OCI-LY7 (cell line): ENCODE results near the gene CRABP2. TPM values are rescaled to one million over a fixed set of nuclear protein-coding genes. Genes with fewer than 3 reads are reported as not detected.

Experiments
- BruUV-seq: library from RNA; stranded (reverse); fragments of 400-500 nt; replicated peaks from 2 replicates; lab custom pipeline; 2021; lab: Mats Ljungman, UMichigan
- CTCF ChIA-PET: fragments of 300-600 bp; sonication (Branson Sonifier 250); formaldehyde crosslinking; loops from one replicate; lab custom pipeline; 2022; ENCODE audit warnings: antibody characterized with exemption; ENCODE audit not compliant: unreplicated experiment; lab: Charles Lee
- POLR2A ChIA-PET: fragments of 300-600 bp; sonication (Branson Sonifier 250); formaldehyde crosslinking; loops from one replicate; lab custom pipeline; 2022; ENCODE audit warnings: antibody characterized with exemption; lab: Charles Lee
- DNase-seq: peaks from one replicate; pipeline ENCODE4 v3.0.0-alpha.2; 2015; ENCODE audit warnings: low spot score
- H2AFZ ChIP-seq: fragments of 200-600 bp; sonication (generic), shearing (Covaris generic); 2 replicates; pipeline ENCODE4 v1.6.1; 2014; ENCODE audit warnings: mild to moderate bottlenecking, antibody characterized with exemption, low read length, moderate library complexity
- H3K27ac ChIP-seq: fragments of 200-600 bp; sonication (generic); 2 replicates; pipeline ENCODE4 v1.5.1; 2014; ENCODE audit warnings: mixed run types, low read depth, mild to moderate bottlenecking, moderate library complexity, low read length, inconsistent platforms; ENCODE audit not compliant: poor library complexity, severe bottlenecking
- H3K36me3 ChIP-seq: fragments of 200-600 bp; sonication (generic); 2 replicates; pipeline ENCODE4 v1.6.1; 2014; ENCODE audit warnings: mild to moderate bottlenecking, antibody characterized with exemption, low read length, moderate library complexity, mixed read lengths; ENCODE audit not compliant: insufficient read depth
- H3K4me1 ChIP-seq: fragments of 200-600 bp; sonication (generic); 2 replicates; pipeline ENCODE4 v1.5.1; 2014; ENCODE audit warnings: mild to moderate bottlenecking, low read length; ENCODE audit not compliant: insufficient read depth, poor library complexity, severe bottlenecking
- H3K4me2 ChIP-seq: fragments of 200-600 bp; sonication (generic); 2 replicates; pipeline ENCODE4 v1.6.1; 2014; ENCODE audit warnings: mild to moderate bottlenecking, low read length
- H3K4me3 ChIP-seq: fragments of 200-600 bp; sonication (generic); 2 replicates; pipeline ENCODE4 v1.5.1; 2014; ENCODE audit warnings: mild to moderate bottlenecking, low read depth, low read length; ENCODE audit not compliant: poor library complexity, severe bottlenecking
- H3K79me2 ChIP-seq: fragments of 200-600 bp; sonication (generic); 2 replicates; pipeline ENCODE4 v1.6.1; 2016; ENCODE audit warnings: low read depth, mild to moderate bottlenecking, low read length, moderate library complexity, mixed read lengths; ENCODE audit not compliant: insufficient read depth
- H3K9me2 ChIP-seq: fragments of 200-600 bp; sonication (generic); 2 replicates; pipeline ENCODE4 v1.6.1; 2016; ENCODE audit warnings: mild to moderate bottlenecking, low read length, mixed read lengths; ENCODE audit not compliant: insufficient read depth
- H3K9me3 ChIP-seq: fragments of 200-600 bp; sonication (generic); 2 replicates; pipeline ENCODE4 v1.6.1; 2014; ENCODE audit warnings: mild to moderate bottlenecking, mixed run types, low read length, mixed read lengths
- H4K20me1 ChIP-seq: fragments of 200-600 bp; sonication (generic); 2 replicates; pipeline ENCODE4 v1.6.1; 2014; ENCODE audit warnings: mild to moderate bottlenecking, antibody characterized with exemption, low read length, moderate library complexity, mixed read lengths; ENCODE audit not compliant: insufficient read depth
- EZH2phosphoT487 ChIP-seq: fragments of 200-600 bp; sonication (generic); IDR thresholded peaks from 2 replicates; pipeline ENCODE4 v1.6.1; 2018; ENCODE audit warnings: low read depth, borderline replicate concordance, mild to moderate bottlenecking, mixed run types, antibody characterized with exemption, low read length, moderate library complexity, mixed read lengths
- intact Hi-C: fragments of 100-400 bp; cut with micrococcal nuclease; formaldehyde crosslinking; loops from one replicate; pipeline ENCODE4 v1.10.0; 2022; ENCODE audit not compliant: unreplicated experiment
- total RNA-seq, 2 experiments: library from RNA; depleted of rRNA in 1 of 2; stranded (reverse); fragments of >200 nt in 1 of 2; shearing (Covaris generic) in 1 of 2; gene quantifications; 2 replicates each; pipeline ENCODE4 v1.2.3, GENCODE V29; 2014 to 2022
- TF ChIP-seq, protein P1 (sequence below): fragments of 200-600 bp; sonication (generic); conservative IDR thresholded peaks from 2 replicates; pipeline ENCODE4 v1.5.1; 2014; ENCODE audit warnings: mild to moderate bottlenecking, antibody characterized with exemption, low read length, moderate library complexity, mixed read lengths

The CRABP2 gene
- total RNA-seq, 2 experiments from 2014 or later, result 2.1 to 2.8 TPM

DNA sequence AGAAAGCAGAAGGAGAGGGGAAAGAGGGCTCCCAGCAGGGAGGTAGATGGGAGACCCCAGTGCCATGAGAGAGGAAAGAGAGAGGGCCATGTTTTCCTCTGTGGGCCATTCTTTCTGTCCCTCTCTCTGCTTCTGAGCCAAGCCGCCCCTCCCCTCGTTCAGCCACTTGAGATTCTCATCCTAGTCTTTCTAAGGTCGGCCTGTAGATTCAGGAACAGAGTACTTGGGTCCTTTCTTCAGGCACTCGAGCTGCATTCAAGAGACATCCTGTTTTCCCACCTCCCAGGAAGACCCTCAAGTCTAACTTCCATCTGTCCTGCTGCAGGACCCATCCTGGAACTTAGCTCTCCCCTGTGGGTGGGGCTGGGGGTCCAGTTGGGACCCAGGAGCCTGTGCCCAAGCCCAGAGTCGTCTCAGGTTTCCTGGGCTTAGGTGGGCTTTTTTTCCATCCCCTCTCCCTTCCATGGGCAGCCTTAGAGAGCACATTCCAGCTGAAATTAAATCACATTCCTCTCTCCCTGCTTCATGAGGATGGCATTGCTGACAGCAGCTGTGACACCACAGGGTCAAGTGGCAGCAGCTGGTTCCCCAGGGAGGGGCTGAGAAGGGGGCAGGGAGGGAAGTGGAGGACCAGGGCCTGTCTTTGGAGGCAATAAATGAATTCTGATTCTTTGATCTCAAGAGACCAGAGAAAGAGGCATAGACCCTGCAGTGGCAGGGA is 41.2 kb downstream of the CRABP2 start:
- DNase-seq, result no peak
- no peak overlapping the region for H3K4me3 ChIP-seq
- H3K4me1 ChIP-seq, result peaks cover 60% of the 10 kb centered on the region
- intact Hi-C loops, result no loop called here
- H3K9me2 ChIP-seq, result no peaks in the 10 kb centered on the region
- CTCF ChIA-PET, result no interaction called here
- TF ChIP-seq, protein P1, sequence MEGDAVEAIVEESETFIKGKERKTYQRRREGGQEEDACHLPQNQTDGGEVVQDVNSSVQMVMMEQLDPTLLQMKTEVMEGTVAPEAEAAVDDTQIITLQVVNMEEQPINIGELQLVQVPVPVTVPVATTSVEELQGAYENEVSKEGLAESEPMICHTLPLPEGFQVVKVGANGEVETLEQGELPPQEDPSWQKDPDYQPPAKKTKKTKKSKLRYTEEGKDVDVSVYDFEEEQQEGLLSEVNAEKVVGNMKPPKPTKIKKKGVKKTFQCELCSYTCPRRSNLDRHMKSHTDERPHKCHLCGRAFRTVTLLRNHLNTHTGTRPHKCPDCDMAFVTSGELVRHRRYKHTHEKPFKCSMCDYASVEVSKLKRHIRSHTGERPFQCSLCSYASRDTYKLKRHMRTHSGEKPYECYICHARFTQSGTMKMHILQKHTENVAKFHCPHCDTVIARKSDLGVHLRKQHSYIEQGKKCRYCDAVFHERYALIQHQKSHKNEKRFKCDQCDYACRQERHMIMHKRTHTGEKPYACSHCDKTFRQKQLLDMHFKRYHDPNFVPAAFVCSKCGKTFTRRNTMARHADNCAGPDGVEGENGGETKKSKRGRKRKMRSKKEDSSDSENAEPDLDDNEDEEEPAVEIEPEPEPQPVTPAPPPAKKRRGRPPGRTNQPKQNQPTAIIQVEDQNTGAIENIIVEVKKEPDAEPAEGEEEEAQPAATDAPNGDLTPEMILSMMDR, result no peak
- TF ChIP-seq EZH2phosphoT487, result no peak
- no TSS peak for BruUV-seq
- H4K20me1 ChIP-seq, result peaks cover 4% of the 10 kb centered on the region; the same call in 1 of the 2 replicates
- H3K79me2 ChIP-seq, result no peaks in the 10 kb centered on the region
- POLR2A ChIA-PET, result no interaction called here
- no peak overlapping the region for H3K27ac ChIP-seq
- H3K4me2 ChIP-seq, result peak overlapping the region; percentile 52
- no peaks in the 10 kb centered on the region for H3K9me3 ChIP-seq
- no peak overlapping the region for H2AFZ ChIP-seq
- no peaks in the 10 kb centered on the region for H3K36me3 ChIP-seq

DNA sequence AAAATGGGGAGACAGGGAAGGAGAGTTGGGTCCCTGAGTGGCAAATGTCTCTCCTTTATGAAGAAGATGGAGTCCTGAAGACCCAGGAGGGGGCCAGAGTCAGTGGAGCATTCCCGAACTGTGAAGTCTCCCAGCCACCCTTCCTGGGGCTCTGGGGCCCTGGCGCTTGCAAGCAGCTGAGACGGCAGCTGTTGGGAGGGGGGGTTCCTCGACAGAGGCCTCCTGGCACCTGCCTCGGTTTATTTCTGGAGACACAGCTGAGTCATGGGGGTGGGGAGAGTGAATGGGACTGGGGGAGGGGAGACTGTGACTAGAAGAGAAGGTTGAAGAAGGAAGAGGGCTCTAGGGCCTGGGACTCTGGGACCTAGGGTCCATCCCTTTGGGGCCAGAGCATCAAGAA is 42.2 kb downstream of the CRABP2 start:
- Histone ChIP-seq H3K4me2 (peak overlapping the region; percentile 52), H3K9me2 (no peaks in the 10 kb centered on the region), H4K20me1 (0 out of 2 replicates have a peak, but pooled peaks cover 4% of the 10 kb centered on the region), H2AFZ (no peak overlapping the region), H3K9me3 (no peaks in the 10 kb centered on the region), H3K27ac (no peak overlapping the region), H3K4me3 (peak overlapping the region; percentile 13), H3K79me2 (no peaks in the 10 kb centered on the region), H3K4me1 (peaks cover 60% of the 10 kb centered on the region), H3K36me3 (no peaks in the 10 kb centered on the region)
- ChIA-PET POLR2A (interaction anchor here (0.5 kb wide), 1 partner anchor 36 kb away, joined by 6 read pairs; no protein-coding TSS in a partner anchor), CTCF (interaction anchor here (0.6 kb wide), 2 partner anchors 65 to 386 kb away, joined by 5 to 6 read pairs; no protein-coding TSS in a partner anchor)
- no TSS peak for BruUV-seq
- DNase-seq, result peak; percentile 80
- intact Hi-C loops, result no loop called here
- TF ChIP-seq EZH2phosphoT487, result no peak
- TF ChIP-seq, protein P1, result no peak

DNA sequence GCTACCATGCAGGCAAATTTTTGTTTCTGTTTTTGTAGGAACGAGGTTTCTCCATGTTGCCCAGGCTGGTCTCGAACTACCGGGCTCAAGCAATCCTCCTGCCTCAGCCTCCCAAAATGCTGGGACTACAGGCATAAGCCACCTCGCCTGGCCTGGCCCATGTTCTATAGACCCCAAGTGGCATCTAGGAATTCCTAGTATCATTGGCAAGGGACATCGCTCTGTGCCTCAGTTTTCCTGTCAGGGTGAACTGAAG is 42.7 kb downstream of the CRABP2 start:
- no peaks in the 10 kb centered on the region for H3K36me3 ChIP-seq
- H4K20me1 ChIP-seq, result 0 out of 2 replicates have a peak, but pooled peaks cover 4% of the 10 kb centered on the region
- H3K4me3 ChIP-seq, result no peak overlapping the region
- no peak overlapping the region for H3K27ac ChIP-seq
- H3K9me2 ChIP-seq, result no peaks in the 10 kb centered on the region
- ChIA-PET CTCF (interaction anchor here (0.6 kb wide), 2 partner anchors 65 to 386 kb away, joined by 5 to 6 read pairs; no protein-coding TSS in a partner anchor), POLR2A (interaction anchor here (0.5 kb wide), 1 partner anchor 36 kb away, joined by 6 read pairs; no protein-coding TSS in a partner anchor)
- peak overlapping the region; percentile 52 for H3K4me2 ChIP-seq
- no peak for DNase-seq
- no peaks in the 10 kb centered on the region for H3K9me3 ChIP-seq
- H3K4me1 ChIP-seq, result peaks cover 64% of the 10 kb centered on the region
- no TSS peak for BruUV-seq
- H3K79me2 ChIP-seq, result no peaks in the 10 kb centered on the region
- TF ChIP-seq, protein P1, result no peak
- TF ChIP-seq EZH2phosphoT487, result no peak
- H2AFZ ChIP-seq, result no peak overlapping the region
- intact Hi-C loops, result no loop called here
